ENCODE data around the gene KATNB1.

GRCh38 chr16:57788951-57789350 lies 53.4 kb downstream of the KATNB1 start:
- TF ChIP-seq CTCF (IDR thresholded peaks at IDR 0.05) (no peak), POLR2A (IDR thresholded peaks at IDR 0.05) (no peak)

Measured in lower leg skin (tissue), 3 donors.